Stimulated activated CD8-positive, alpha-beta memory T cell treated with anti-CD3 and anti-CD28 coated beads, Interleukin-15, amount 100 ng/mL, for 48 hours (primary cell): ENCODE measurements around the gene BSND.
"Not testable (repeated sequence)": the region's sequence is repeated elsewhere in the genome, so short reads cannot be mapped to it uniquely, and the experiment has no call there.

ENCODE experiments used
- DNase-seq, 2 donors: peaks; one replicate each; pipeline ENCODE4 v3.0.0-alpha.2; 2020; ENCODE audit warnings: low read depth in 2 of 2

BSND gene

GRCh38 chr1:55015731-55016620 is 17.2 kb downstream of the BSND start:
- DNase-seq, result no peak

GRCh38 chr1:55018395-55018794 is 19.7 kb downstream of the BSND start:
- no peak for DNase-seq

GRCh38 chr1:55021942-55022546 is 23.3 kb downstream of the BSND start:
- peak; percentile 37 to 51 for DNase-seq

- not testable (repeated sequence) for DNase-seq
Measured at GRCh38 chr1:55024163-55024562, 25.4 kb downstream of the BSND start.

- not testable (repeated sequence) for DNase-seq
Measured at GRCh38 chr1:55026682-55027081, 27.9 kb downstream of the BSND start.

GRCh38 chr1:55031098-55031497 is 32.4 kb downstream of the BSND start:
- not testable (repeated sequence) for DNase-seq

- DNase-seq, result no peak
Measured at GRCh38 chr1:55033265-55033614, 34.5 kb downstream of the BSND start.

- no peak for DNase-seq
Measured at GRCh38 chr1:55034476-55035133, 35.9 kb downstream of the BSND start.

GRCh38 chr1:55035904-55036303 is 37.2 kb downstream of the BSND start:
- no peak for DNase-seq

- no peak for DNase-seq
Measured at GRCh38 chr1:55037733-55038551, 39.2 kb downstream of the BSND start.

GRCh38 chr1:55038552-55038838 is 39.8 kb downstream of the BSND start:
- no peak for DNase-seq

- DNase-seq, result no peak
Measured at GRCh38 chr1:55038974-55039341, 40.2 kb downstream of the BSND start.

- no peak for DNase-seq
Measured at GRCh38 chr1:55039342-55040082, 40.8 kb downstream of the BSND start, which contains the start of gene PCSK9. Gene PCSK9 (plus strand): TSS chr1:55039548. CDS start chr1:55039838, 290 bp downstream.

GRCh38 chr1:55040083-55040932 is 41.6 kb downstream of the BSND start:
- DNase-seq, result no peak

GRCh38 chr1:55040933-55041494 is 42.3 kb downstream of the BSND start:
- DNase-seq, result no peak

GRCh38 chr1:55041613-55042012 is 42.9 kb downstream of the BSND start:
- DNase-seq, result no peak

- DNase-seq, result no peak
Measured at GRCh38 chr1:55043011-55043410, 44.3 kb downstream of the BSND start.

- DNase-seq, result no peak
Measured at GRCh38 chr1:55043726-55044125, 45.0 kb downstream of the BSND start.

GRCh38 chr1:55044617-55045397 is 46.1 kb downstream of the BSND start:
- DNase-seq, result no peak
